Measurements from ENCODE around the gene DDX42.

The DDX42 gene

GRCh38 chr17:63833026-63833740, 59.2 kb downstream of the DDX42 start:
- intact Hi-C loops (cut with DNase I): no loop called here

GRCh38 chr17:63833741-63834373, 59.9 kb downstream of the DDX42 start:
- intact Hi-C loops (cut with DNase I): no loop called here

More at GRCh38 chr17:63833026-63833740, 59.2 kb downstream of the DDX42 start:
- no peak for DNase-seq

GRCh38 chr17:63834431-63835166, 60.6 kb downstream of the DDX42 start:
- peak in 41 of 42 donors; percentile 29 to 85 (median 69) for DNase-seq
- intact Hi-C loops (cut with DNase I): no loop called here

More at GRCh38 chr17:63833741-63834373, 59.9 kb downstream of the DDX42 start:
- DNase-seq: no peak

DNA sequence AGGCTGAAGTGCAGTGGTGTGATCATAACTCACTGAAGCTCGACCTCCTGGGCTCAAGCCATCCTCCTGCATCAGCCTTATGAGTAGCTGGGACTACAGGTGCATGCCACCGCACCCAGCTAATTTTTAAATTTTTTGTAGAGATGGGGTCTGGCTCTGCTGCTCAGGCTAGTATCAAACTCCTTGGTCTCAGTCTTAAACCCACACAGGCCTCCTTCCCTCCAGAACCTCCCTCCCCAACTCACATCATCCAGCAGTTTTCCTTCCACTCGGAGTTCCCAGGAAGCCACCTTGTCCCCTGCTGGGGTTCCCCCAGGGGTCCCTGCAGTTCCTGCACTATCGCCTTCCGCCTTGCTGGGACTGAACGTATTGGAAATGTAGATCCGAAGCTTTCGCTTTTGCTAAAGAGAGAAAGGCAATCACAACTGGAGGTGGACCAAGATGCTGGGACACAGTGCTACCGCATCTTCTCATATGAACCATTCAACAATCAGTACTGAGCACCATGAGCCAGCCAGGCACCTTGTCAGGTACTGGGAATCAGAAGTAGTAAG, 61.3 kb downstream of the DDX42 start:
- intact Hi-C loops (cut with DNase I): no loop called here
- DNase-seq: no peak

DNA sequence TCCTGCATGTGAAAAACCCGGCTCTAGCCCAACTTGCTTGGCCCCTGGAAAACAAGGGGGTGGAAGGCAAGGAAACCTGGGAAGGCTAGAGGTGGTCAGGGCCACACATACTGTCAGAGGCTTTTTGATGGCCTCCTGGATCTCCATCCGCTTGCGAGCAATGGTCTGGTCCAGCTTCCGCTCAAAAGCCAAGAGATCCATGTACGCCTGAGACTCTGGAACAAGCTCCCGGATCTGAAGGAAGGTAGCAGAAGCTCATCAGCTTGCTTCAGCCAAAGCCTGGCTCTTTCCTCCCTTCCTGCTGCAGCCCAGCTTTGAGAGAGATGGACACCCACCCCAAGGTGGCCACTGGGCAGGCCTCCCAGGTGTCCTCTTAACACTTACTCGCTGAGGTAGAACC, 62.8 kb downstream of the DDX42 start:
- intact Hi-C loops (cut with DNase I): no loop called here
- no peak for DNase-seq

DNA sequence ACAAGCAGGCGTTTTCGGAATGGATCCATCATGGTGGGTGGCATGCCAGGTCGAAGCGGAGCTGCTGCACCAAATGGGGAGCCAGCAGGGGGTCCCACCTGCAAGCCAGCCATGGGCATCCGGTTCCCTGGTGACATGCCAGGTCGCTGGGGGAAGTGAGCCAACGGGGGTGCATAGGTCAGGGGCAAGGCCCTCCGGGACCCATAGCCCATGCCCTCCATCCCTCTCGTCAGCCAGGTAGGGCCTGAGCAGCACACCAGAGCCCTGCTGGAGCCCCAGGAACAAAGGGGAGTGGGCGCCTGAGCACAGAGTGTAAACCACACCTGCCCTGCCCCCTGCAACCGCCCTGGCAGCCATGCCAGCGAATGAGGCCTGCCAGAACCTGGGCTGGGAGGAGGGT, 63.5 kb downstream of the DDX42 start:
- intact Hi-C loops (cut with DNase I): no loop called here
- DNase-seq: no peak

- intact Hi-C loops (cut with DNase I): no loop called here
- DNase-seq: no peak
These were observed 64.1 kb downstream of the DDX42 start for GRCh38 chr17:63837962-63838600.

DNA sequence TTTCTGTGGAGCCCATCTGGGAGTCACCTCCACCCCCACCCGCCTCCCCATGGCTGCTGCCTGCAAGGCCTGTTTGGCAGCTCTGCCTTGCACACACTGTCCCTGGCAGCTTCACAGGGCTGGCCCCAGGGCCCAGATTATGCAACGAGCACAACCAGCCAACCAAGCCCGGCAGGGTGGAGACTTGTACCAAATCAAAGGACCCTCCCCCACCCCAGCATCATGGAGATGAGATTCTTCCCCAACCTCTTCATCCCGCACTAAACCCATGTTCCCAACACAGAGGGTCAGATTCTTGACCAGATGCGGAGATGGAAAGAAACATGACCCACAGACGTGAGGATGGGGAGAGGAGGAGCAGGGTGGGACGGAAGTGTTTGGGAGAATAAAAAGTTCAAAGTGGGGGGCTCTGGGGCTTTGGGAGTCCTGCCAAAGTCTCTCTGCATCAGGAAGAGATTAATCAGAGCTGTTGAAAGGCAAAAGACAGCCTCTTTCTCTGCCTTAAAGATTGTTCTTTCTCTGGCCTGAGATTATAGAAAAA, 64.7 kb downstream of the DDX42 start:
- peak; percentile 67 to 95 (median 87) for DNase-seq
- intact Hi-C loops (cut with DNase I): no loop called here

GRCh38 chr17:63840591-63841349, 66.8 kb downstream of the DDX42 start:
- peak in 3 of 42 donors; percentile 26 to 40 (median 27) for DNase-seq
- intact Hi-C loops (cut with DNase I): no loop called here

- intact Hi-C loops (cut with DNase I): loop anchor here (2.0 kb wide), 1 partner anchor 67 kb away; the partner anchor contains the start of gene DDX42
- peak in 40 of 42 donors; percentile 33 to 77 (median 56) for DNase-seq
These were observed 67.6 kb downstream of the DDX42 start for GRCh38 chr17:63841350-63842172.

- peak in 20 of 42 donors; percentile 16 to 58 (median 37) for DNase-seq
- intact Hi-C loops (cut with DNase I): loop anchor here (2.0 kb wide), 1 partner anchor 67 kb away; the partner anchor contains the start of gene DDX42
These were observed 68.2 kb downstream of the DDX42 start for GRCh38 chr17:63842173-63842539.

DNA sequence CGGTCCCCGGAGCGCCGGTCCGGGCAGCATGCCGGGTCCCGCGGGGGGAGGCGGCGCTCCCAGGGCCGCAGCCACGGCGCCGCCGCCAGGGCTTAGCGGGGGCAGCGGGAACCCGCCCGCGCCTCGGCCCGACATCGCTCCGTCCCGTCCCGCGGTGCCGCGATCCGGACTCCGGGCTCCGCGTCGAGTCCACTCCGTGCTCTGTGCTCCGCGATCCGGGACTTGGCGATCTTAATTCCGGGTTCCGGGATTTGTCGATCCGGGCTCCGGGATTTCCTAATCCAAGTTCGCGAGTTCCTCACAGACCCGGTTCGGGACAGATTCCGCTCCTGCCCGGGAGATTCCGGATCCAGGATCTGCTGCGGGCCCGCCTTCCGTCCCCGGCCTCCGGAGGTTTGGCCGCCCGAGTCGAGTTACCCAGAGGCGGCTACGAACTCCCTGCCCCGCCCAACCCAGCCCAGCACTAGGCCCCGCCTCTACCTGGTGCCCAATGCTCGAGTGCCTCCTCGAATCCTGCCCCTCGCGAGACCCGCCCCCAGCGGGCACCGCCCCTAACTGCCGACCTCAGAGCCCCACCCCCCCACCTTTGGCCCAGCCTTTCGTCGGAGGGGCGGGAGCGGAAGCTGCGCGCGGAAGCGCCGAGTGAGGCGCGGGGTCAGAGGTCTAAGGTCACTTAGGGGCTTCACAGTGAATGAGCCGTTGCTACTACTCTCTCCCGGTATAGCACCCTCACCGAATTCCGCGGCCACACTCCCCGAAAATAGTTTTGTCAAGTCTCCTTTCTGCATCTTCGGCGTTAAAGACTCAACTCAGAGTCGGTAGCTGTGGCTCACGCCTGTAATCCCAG, 68.8 kb downstream of the DDX42 start, which contains the start of gene SMARCD2:
TSS of gene SMARCD2 (minus strand) at position 146 of the 847 bp plus-strand sequence. CDS start at position 135, 11 bp downstream.
- intact Hi-C loops (cut with DNase I): loop anchor here (2.0 kb wide), 1 partner anchor 68 kb away; the partner anchor contains the start of gene DDX42
- peak; percentile 94 to 100 (median 98) for DNase-seq

DNA sequence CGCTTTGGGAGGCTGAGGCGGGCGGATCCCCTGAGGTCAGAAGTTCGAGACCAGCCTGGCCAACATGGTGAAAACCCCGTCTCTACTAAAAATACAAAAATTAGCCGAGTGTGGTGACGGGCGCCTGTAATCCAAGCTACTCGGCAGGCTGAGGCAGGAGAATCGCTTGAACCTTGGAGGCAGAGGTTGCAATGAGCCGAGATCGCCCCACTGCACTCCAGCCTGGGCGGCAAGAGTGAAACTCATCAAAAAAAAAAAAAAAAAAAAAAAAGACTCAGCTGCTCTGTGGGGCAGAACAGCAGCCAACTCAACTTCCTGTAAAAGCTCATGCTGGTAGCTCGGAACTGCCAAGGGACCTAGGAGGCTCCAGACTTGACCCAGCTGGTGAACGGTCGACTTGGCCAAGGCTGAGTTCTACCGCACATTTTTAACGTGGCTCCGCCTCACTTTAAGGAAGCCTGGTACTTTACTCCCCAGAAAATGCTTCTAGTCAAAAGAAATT, 69.5 kb downstream of the DDX42 start:
- intact Hi-C loops (cut with DNase I): loop anchor here (2.0 kb wide), 1 partner anchor 69 kb away; the partner anchor contains the start of gene DDX42
- DNase-seq: peak in 6 of 42 donors; percentile 26 to 66 (median 32)

- intact Hi-C loops (cut with DNase I): loop anchor here (2.0 kb wide), 1 partner anchor 69 kb away; the partner anchor contains the start of gene DDX42
- no peak for DNase-seq
These were observed 70.1 kb downstream of the DDX42 start for GRCh38 chr17:63843910-63844677.

GRCh38 chr17:63845509-63845908, 71.5 kb downstream of the DDX42 start:
- intact Hi-C loops (cut with DNase I): no loop called here
- no peak for DNase-seq
